GM19099 (cell line): ENCODE data around the gene TANGO6.

Source experiments
- POLR2A ChIP-seq: IDR thresholded peaks from 3 replicates; pipeline ENCODE4 v1.6.1; 2011; ENCODE audit warnings: low read depth; ENCODE audit not compliant: insufficient read length; ENCODE audit errors: extremely low read depth

The TANGO6 gene

GRCh38 chr16:69100071-69100691, 256.9 kb downstream of the TANGO6 start:
- TF ChIP-seq POLR2A: no peak

- no peak for TF ChIP-seq POLR2A
Observed at GRCh38 chr16:69105501-69106361, 262.4 kb downstream of the TANGO6 start, which contains the start of gene HAS3. Gene HAS3 (plus strand): TSS chr16:69105653. CDS start chr16:69109396, 3,743 bp downstream.

- no peak for TF ChIP-seq POLR2A
Observed at GRCh38 chr16:69106491-69107315, 263.4 kb downstream of the TANGO6 start.

GRCh38 chr16:69107316-69107962, 264.1 kb downstream of the TANGO6 start:
- no peak for TF ChIP-seq POLR2A

- no peak for TF ChIP-seq POLR2A
Observed at GRCh38 chr16:69108064-69108904, 265.0 kb downstream of the TANGO6 start.

DNA sequence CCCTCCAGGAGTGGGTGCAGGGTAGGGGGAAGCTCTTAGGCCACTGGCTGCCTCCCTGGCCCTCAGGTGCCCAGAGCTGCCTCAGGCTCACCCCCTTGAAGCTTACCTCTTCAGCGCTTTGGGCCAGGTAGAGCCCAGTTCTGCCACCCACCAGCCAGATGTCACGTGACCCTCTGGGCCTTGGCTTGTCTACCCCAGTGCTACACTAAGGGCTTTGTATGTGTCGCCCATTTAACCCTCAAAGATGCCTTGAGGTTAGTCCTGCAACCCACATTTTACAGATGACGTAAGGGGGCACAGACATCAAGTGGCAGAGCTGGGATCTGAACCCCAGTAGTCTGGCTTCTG, 265.5 kb downstream of the TANGO6 start:
- TF ChIP-seq POLR2A: no peak

GRCh38 chr16:69109486-69110270, 266.3 kb downstream of the TANGO6 start:
- TF ChIP-seq POLR2A: no peak

GRCh38 chr16:69110406-69110805, 267.1 kb downstream of the TANGO6 start:
- no peak for TF ChIP-seq POLR2A

DNA sequence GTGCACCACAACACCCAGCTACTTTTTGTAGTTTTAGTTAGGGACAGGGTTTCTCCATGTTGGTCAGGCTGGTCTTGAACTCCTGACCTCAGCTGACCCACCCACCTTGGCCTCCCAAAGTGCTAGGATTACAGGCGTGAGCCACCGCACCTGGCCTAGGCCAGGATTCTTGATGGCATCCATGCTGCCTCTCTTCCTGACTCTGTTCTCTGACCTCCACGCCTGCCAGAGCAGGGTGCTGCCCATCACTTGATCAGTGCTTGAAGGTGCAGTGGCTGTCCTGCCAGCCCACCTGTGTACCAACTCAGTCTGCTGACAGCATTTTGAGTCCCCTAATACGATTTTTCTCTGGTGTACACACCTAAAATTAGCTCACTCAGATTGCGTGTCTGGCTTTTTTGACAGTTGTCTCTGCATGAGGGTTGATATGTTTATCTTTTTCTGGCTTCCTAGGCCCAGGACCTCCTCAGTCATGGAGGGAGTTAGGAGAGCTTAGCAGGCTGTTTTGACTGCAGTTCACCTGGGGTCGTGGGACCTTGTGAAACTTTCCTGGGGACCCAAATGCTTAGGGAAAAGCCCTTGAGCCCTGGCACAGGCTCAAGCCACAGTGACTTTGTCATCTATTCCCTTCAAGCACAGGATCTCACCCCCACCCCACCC, 268.0 kb downstream of the TANGO6 start:
- TF ChIP-seq POLR2A: no peak

DNA sequence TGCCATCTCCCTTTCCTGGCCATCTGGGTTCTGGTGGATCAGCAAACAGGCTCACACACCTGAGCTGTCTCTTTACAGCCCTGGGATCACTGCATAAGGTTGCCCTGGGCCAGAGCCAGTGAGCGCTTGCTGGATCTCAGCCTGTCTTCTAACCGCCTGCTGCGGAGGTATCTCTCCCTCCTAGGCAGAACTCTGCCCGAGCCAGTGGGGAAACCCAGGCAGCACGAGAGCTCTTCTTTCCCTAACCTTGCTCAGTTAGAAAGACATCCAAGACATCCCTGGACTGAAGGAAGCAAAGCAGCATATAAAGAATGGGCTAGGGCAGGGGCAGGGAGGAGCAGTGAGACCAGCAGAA, 268.5 kb downstream of the TANGO6 start:
- no peak for TF ChIP-seq POLR2A

DNA sequence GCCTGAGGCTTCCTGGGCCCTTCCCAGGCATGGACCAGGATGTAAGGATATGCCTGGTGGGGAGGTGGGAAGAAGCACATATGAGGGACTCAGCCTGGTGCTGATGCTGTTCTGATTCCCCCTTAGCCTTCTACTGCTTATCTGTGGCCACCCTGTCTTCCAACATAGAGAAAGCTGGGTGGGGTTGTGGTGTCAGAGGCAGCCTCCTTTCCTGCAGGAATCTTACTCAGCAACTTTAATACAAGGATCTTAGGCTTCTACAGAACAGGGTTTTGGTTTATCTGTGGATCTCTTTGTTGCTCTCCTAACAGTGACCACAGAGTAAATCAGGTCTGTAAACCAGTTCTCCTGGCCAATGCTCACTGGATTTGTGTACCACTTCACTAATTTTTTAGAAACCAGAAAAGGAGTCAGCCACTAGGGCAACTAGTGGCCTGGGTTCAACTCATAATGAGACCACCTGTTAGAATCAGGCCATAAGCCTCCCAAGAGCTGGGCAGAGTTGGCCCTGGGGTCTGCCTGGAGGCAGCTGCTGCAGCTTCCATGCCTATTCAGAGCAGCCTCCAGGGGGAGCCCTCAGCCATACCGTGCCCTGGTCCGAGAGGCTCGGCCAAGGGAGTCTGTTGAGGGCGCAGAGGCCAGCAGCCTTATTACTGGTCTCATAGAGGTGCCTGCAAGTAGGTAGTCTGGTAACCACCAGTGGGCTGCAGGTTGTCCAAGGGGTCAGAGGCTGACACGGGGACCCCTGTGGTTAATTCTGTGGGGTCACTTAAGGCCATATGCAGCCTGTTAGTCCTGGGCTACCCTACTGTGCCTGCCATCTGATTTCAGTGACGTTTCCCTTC, 269.2 kb downstream of the TANGO6 start:
- TF ChIP-seq POLR2A: no peak

- no peak for TF ChIP-seq POLR2A
Observed at GRCh38 chr16:69113216-69113615, 269.9 kb downstream of the TANGO6 start.

DNA sequence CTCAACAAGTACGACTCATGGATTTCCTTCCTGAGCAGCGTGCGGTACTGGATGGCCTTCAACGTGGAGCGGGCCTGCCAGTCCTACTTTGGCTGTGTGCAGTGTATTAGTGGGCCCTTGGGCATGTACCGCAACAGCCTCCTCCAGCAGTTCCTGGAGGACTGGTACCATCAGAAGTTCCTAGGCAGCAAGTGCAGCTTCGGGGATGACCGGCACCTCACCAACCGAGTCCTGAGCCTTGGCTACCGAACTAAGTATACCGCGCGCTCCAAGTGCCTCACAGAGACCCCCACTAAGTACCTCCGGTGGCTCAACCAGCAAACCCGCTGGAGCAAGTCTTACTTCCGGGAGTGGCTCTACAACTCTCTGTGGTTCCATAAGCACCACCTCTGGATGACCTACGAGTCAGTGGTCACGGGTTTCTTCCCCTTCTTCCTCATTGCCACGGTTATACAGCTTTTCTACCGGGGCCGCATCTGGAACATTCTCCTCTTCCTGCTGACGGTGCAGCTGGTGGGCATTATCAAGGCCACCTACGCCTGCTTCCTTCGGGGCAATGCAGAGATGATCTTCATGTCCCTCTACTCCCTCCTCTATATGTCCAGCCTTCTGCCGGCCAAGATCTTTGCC, 271.1 kb downstream of the TANGO6 start:
- no peak for TF ChIP-seq POLR2A
